DMS53 (cell line): Measurements from ENCODE around the gene DAPK1.

ENCODE experiments used
- DNase-seq: peaks from one replicate; lab custom pipeline; 2025; lab: John Stamatoyannopoulos, UW

Gene DAPK1

DNA sequence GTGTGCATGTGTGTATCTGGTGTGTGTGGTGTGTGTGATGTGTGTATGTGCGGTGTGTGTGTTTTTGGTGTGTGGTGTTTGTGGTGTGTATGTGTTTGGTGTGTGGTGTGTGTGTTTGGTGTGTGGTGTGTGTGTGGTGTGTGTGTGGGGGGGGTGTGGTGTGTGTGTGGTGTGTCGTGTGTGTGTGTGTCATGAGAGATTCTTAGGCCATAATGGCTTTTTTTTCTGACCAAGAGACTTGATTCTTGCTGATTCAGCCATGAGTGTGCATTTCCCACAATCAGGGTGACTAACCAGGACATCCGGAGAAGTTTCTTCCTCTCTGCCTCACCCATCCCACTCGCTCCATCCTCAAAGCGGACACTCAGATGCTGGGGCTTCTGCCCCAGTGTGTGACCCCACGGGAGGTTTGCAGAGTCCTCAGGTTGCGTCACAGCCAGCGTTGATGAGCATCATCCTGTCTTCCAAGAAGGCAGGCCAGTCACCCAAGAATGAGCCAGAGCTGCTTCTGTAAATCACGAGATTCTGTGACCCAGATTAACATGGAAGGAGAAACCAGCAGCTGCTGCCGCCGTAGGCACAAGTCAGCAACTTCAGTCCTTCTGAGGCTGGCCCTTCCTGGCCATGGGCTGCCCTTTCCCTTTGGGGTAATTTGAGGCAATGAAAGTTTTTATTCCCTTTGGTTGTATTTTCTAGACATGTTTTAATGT, 215.8 kb downstream of the DAPK1 start:
- peak; percentile 33 for DNase-seq

- DNase-seq = no peak
These were observed 216.3 kb downstream of the DAPK1 start for GRCh38 chr9:87713988-87714330.

GRCh38 chr9:87714819-87715218, 217.2 kb downstream of the DAPK1 start:
- peak; percentile 22 for DNase-seq

- no peak for DNase-seq
These were observed 218.5 kb downstream of the DAPK1 start for GRCh38 chr9:87716141-87716540.

DNA sequence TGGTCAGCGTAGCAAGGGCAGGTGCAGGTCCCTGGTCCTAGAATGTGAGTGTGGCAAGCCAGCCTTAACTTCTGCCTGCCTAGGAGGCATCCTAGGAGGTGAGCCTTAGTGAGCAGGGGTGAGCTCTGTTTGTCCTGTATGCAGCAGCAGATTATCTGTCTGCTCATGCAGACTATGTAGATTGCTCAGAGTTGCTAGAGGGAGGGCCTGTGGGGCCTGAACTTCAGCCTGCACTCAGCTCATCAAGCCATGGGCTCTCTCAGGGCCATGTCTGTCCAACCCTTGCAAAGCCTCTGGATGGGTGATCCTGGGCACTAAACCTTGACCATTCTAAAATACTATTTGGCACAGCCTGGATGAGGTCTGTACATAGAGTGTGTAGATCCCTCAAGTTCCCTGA, 219.8 kb downstream of the DAPK1 start:
- DNase-seq = no peak

DNA sequence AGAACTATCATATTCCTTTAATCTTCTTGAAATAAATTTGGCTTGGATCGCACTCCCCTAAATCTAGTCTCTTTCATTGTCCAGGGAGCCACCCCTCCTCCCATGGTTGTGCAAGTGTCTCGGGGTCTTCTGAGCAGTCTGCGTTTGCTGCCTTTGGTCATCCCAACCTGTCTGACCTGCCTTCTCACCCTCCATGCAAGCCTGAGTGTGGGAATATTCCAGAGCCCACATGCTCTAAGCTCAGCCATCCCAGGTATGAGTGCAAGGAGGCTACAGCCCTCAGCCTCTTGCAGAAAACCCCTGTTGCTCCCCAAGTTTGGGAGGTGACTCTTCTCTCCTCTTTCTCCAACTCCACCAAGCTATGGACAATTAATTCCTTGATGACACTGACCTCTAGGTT, 220.6 kb downstream of the DAPK1 start:
- DNase-seq = no peak

- no peak for DNase-seq
These were observed 221.4 kb downstream of the DAPK1 start for GRCh38 chr9:87718852-87719612.

- no peak for DNase-seq
These were observed 222.5 kb downstream of the DAPK1 start for GRCh38 chr9:87720173-87720572.

DNA sequence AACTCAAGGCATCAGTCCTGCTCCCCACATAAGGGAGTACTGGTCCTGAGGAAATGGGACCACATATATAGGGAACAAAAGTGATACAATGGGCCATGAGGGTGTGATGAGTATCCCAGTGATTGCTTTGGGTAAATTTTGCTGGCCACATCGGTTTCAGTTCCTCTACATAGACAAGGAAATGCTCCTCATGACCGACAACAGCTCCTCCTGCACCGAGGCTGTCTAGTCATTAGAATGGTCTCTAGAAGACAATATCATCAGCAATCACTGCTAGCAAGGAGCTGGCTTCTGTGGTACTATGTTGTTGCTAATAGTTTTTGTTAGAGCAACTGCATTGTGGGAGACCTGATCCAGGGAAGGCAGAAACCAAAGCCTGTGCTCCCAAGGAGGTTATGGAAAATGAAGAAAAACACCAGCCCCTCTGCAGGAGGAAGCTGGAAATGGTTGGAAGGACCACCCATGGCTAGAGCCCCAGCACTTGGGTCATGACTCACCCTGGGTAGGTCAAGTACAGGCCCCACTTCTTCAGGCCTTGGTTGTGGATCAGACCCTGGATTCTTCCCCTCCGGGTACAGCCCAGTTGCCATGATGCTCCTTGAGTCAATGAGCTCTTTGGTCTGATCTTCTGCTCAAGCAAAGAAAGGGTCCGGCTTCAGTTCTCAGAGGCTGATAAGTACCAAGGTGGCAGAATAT, 224.9 kb downstream of the DAPK1 start:
- no peak for DNase-seq

- DNase-seq = peak; percentile 35
These were observed 227.8 kb downstream of the DAPK1 start for GRCh38 chr9:87725356-87725899.

GRCh38 chr9:87725900-87726709, 228.4 kb downstream of the DAPK1 start, which contains the start of gene CTSL:
Gene CTSL, plus strand, starts transcription at chr9:87726119. Its CDS starts 1,485 bp downstream, at chr9:87727604.
- DNase-seq = peak; percentile 87

- DNase-seq = no peak
These were observed 231.6 kb downstream of the DAPK1 start for GRCh38 chr9:87729246-87729645.

DNA sequence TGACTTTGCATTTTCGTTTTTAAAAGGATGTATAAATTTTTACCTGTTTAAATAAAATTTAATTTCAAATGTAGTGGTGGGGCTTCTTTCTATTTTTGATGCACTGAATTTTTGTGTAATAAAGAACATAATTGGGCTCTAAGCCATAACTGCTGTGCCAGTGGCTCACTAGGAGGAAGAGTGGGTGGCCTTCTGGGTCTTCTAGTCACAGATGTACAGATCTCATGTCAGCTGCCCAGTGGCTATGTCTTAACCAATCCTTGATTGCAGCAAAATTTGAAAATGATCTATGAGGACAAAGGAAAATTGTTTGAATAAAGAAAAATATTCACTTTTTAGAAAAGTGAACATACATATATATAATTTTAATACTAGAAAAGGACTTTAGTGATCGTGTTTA, 233.7 kb downstream of the DAPK1 start:
- DNase-seq = no peak

GRCh38 chr9:87732344-87732743, 234.7 kb downstream of the DAPK1 start:
- DNase-seq = no peak

DNA sequence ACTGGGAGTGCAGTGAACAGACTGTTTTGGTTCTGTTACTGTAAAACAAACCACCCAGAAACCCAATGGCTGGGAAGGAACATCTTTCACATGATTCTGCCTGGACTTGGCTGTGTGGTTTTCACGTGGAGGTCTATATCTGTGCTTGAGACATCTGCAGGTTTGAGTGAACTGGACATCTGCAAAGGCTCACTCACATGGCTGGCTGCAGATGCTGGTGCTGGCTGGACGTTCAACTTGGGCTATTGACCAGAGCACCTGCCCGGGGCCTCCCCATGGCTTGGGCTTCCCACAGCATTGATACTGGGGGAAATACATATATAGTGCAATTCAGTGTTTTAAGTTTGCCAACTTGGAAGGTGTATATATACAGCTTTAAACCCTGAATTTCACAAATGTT, 235.1 kb downstream of the DAPK1 start:
- no peak for DNase-seq

DNA sequence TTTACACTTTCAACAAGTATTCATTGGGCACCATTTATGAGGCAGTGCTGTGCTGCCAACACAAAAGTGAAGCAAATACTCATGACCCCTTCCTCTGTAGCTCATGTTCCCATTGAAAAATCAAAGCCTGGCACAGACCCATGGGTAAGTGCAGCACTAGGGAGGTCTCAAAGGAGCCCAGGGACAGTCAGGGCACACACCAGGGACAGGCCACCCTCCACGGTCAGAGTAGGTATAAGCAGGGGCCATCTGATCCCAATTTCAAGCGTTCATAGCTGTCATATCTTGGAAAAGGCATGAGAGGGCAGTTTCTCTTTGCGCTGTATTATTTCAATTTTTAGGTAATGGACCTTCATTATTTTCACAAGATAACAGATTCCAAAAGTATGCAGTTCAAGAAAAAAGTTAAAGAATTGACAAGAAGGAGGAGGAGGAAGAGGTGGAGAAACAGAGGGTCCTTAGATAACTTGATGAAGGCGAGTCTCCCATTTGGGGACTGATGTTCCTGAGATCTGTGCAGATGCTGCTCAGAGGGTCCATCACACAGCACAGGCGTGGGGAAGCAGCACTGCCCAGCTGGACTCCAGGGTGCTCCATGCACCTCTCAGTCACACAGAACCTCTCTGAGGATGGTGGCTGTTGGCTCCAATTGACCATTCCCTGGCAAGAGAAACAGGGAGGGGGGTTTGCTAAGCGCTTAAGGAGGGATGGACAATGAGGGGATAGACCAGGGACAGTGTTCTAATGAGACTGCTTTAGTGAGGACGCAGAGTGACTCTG, 235.8 kb downstream of the DAPK1 start:
- no peak for DNase-seq

DNA sequence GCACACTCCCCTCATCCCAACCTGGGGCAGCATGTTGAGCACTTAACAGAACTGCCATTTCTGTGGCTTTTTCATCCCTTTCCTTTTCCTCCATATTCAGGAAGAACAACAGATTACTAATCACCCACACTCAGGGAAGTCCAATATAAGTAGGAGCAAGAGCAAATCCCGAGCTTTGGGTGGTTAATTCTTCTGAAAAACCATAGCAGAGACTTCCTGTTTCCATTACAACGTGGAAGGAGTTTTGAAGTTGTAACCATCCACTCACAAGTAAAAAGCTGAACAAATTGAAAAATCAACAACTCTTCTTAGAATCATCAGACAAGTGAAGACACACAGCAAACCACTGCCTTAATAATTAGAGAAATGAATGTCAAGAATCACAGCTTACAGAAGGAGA, 236.4 kb downstream of the DAPK1 start:
- DNase-seq = no peak

DNA sequence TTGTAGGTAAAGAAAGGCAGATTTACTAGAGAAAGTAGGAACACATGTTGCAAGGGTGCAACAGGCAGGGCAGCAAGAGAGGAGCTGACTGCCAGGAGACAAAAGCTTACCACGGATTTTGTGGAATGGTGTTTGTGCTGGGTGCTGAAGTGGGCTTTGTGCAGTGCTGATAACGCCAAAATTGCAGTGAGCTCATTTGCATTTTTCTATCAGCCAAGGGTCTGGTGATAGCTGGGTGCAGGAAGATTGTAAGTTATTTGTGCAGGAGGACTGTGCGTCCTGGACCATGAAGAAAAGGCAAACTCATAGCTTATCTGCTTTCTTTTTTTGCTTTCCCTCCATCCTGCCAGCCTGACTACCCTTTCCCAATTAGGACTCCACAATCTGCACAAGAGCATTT, 241.9 kb downstream of the DAPK1 start:
- no peak for DNase-seq

DNA sequence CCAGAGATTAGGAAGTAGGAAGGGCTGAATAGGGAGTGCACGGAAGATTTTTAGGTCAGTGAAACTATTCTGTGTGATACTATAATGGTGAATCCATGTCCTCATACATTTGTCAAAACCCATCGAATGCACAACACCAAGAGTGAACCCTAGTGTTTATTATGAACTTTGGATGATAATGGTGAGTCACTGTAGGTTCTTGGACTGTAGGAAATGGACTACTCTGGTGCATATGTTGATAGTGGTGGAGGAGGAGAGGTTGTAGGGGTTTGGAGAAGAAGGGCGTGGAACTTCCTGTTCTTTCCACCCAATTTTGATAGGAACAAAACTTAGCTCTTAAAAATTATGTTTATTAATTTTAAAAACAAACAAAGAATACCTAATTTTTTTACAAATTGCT, 242.5 kb downstream of the DAPK1 start:
- DNase-seq = no peak

DNA sequence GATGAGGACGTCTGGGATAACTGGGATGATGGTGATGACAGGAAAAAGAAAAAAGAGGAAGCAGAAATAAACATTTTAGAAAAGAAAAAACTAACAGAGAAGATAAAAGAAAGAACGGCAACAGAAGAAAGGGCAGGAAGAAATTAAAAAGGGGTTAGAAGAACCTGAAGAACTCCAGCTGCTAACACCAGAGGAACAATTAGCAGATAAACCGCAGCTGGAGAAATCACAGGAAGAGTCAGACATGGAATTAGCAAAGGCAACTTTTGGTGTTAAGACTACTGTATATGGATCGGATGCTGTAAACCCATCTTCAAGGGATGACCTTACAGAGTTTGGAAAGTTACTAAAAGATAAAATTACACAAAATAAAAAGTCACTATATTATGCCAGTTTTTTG, 243.7 kb downstream of the DAPK1 start:
- no peak for DNase-seq

- DNase-seq = no peak
These were observed 244.2 kb downstream of the DAPK1 start for GRCh38 chr9:87741891-87742290.
